KOPT-K1 (cell line): ENCODE measurements around the gene CYP27B1.
"Not testable (repeated sequence)": the region's sequence is repeated elsewhere in the genome, so short reads cannot be mapped to it uniquely, and the experiment has no call there.

Experiments used
- H3K27ac ChIP-seq: fragments of 200-600 bp; sonication (generic); 2 replicates; pipeline ENCODE4 v1.5.1; 2016; ENCODE audit warnings: antibody characterized with exemption, mild to moderate bottlenecking, low read depth, low read length; ENCODE audit not compliant: poor library complexity, severe bottlenecking
- H3K36me3 ChIP-seq: fragments of 200-600 bp; sonication (generic); 2 replicates; pipeline ENCODE4 v1.5.1; 2017; ENCODE audit warnings: antibody characterized with exemption, mild to moderate bottlenecking, low read length, moderate library complexity; ENCODE audit not compliant: insufficient read depth
- H3K9me3 ChIP-seq: fragments of 200-600 bp; sonication (generic); 2 replicates; pipeline ENCODE4 v1.5.1; 2017; ENCODE audit warnings: antibody characterized with exemption, low read length, mild to moderate bottlenecking; ENCODE audit not compliant: insufficient read depth, poor library complexity, severe bottlenecking

Gene CYP27B1

GRCh38 chr12:57730336-57731067 is 36.4 kb downstream of the CYP27B1 start:
- H3K27ac ChIP-seq, result no peak overlapping the region
- peaks cover 97% of the 10 kb centered on the region for H3K36me3 ChIP-seq
- H3K9me3 ChIP-seq, result no peaks in the 10 kb centered on the region

GRCh38 chr12:57729321-57729844 is 37.5 kb downstream of the CYP27B1 start:
- no peaks in the 10 kb centered on the region for H3K9me3 ChIP-seq
- H3K36me3 ChIP-seq, result peaks cover 90% of the 10 kb centered on the region
- no peak overlapping the region for H3K27ac ChIP-seq

- no peak overlapping the region for H3K27ac ChIP-seq
- no peaks in the 10 kb centered on the region for H3K9me3 ChIP-seq
- peaks cover 90% of the 10 kb centered on the region for H3K36me3 ChIP-seq
Measured at GRCh38 chr12:57727758-57728395, 39.0 kb downstream of the CYP27B1 start.

- Histone ChIP-seq H3K27ac (no peak overlapping the region), H3K9me3 (no peaks in the 10 kb centered on the region), H3K36me3 (peaks cover 87% of the 10 kb centered on the region)
Measured at GRCh38 chr12:57726884-57727757, 39.8 kb downstream of the CYP27B1 start.

- H3K36me3 ChIP-seq, result peaks cover 87% of the 10 kb centered on the region
- no peak overlapping the region for H3K27ac ChIP-seq
- no peaks in the 10 kb centered on the region for H3K9me3 ChIP-seq
Measured at GRCh38 chr12:57726151-57726883, 40.6 kb downstream of the CYP27B1 start.

- Histone ChIP-seq H3K27ac (no peak overlapping the region), H3K9me3 (no peaks in the 10 kb centered on the region), H3K36me3 (peaks cover 87% of the 10 kb centered on the region)
Measured at GRCh38 chr12:57725851-57726150, 41.1 kb downstream of the CYP27B1 start.

- H3K9me3 ChIP-seq, result no peaks in the 10 kb centered on the region
- no peak overlapping the region for H3K27ac ChIP-seq
- H3K36me3 ChIP-seq, result peaks cover 87% of the 10 kb centered on the region
Measured at GRCh38 chr12:57724936-57725740, 41.7 kb downstream of the CYP27B1 start.

- Histone ChIP-seq H3K36me3 (peaks cover 87% of the 10 kb centered on the region), H3K27ac (no peak overlapping the region), H3K9me3 (no peaks in the 10 kb centered on the region)
Measured at GRCh38 chr12:57724003-57724935, 42.6 kb downstream of the CYP27B1 start.

GRCh38 chr12:57723630-57723962 is 43.3 kb downstream of the CYP27B1 start:
- Histone ChIP-seq H3K27ac (no peak overlapping the region), H3K36me3 (peaks cover 89% of the 10 kb centered on the region), H3K9me3 (no peaks in the 10 kb centered on the region)

GRCh38 chr12:57722716-57723629 is 43.9 kb downstream of the CYP27B1 start:
- Histone ChIP-seq H3K27ac (no peak overlapping the region), H3K9me3 (no peaks in the 10 kb centered on the region), H3K36me3 (peaks cover 89% of the 10 kb centered on the region)

- peaks cover 89% of the 10 kb centered on the region for H3K36me3 ChIP-seq
- not testable (repeated sequence) for H3K9me3 ChIP-seq, H3K27ac ChIP-seq
Measured at GRCh38 chr12:57721846-57722608, 44.9 kb downstream of the CYP27B1 start.
